ENCODE results near the gene GRIP1.

The GRIP1 gene

DNA sequence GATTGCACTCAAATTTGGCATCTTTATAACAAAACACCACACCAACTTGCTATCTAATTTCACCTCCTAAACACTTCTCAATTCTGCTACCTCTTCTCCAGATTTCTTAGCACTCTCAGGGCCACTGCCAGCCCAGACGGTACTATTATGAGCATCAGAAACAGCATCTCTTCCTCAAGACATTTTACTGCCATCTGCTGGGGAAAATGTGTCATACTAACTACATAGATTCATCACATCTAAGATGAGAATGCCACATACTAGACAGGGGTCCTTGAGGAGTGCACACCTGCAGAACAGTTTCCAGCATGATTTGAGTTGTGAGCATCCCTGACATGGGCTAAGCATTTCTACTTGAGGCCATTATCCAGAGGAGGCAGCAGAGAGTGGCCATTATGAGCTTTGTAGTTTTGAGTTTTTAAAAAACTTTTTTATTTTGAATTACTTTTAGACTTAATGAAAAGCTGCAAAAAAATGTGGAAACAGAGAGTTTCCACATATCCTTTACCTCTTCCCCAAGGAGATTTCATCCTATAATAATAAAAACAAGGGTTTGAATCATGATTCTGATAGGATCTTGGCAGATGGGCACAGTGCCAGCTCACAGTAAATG is 15.1 kb upstream of the GRIP1 start:
- no peak for DNase-seq (ENCODE audit: low spot score)

DNA sequence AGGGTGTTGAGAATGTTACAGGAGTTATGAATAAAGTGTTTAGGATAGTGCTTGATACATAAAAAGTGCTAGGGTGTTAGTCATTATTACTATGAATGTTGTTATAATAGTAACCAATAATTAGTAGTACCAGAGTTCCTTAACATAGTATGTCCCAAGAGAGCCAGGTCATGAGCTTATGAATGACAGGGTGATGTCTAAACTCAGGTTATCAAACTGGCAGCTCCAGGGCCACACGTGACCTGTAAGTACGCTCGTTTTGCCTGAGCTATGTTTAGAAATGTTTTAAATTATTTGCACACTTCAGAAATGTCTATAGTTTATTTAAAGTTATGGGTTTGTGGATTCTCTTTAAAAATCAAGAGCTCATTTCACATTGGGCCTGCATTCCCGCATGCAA is 14.1 kb upstream of the GRIP1 start:
- no peak for DNase-seq (ENCODE audit: low spot score)

DNA sequence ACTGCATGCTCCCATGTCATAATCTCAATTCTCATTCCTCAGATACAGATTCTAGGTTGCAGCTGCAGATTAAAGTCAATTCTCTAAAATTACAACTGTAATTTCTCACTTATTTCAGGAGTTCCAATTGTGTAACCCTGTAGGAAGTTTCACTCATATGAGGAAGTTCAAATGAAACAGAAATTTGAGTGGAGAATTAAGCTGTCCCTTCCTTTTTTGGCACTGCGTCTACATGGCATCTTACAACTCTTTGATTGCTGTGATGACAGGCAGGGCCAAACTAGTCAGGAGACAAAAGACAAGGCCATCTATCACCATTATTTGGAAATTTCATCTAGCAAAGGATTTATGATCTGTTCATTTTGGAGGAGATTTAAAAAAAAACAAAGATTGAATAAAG is 13.3 kb upstream of the GRIP1 start:
- no peak for DNase-seq (ENCODE audit: low spot score)

DNA sequence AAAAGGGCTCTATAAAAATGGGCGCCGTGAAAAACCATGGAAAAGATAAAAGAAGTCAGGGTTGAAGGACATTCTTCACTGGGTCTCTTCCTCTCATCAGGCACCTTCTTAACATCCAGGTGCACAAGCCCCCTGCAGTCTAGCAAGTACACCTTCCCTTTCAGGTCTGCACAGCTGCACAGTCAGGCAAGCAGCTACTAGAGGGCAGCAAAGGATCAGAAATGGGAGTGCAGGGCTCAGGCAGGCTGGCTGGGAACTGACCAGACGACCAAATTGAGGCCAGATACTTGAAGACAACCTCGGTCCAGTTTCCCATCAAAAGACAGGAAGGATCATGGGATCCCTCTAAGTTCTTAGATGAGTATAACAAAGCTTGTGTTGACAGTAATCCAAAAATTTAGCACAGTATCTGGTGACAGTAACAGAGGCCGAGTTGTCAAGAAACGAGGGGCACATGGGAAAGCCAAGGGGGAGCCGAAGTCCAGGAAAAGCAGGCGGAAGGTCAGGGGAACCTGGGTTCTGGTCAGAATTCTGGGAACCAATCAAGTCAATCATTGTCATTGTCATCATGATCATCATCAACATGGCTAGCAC is 10.1 kb upstream of the GRIP1 start:
- peak; percentile 77 for DNase-seq (ENCODE audit: low spot score)

DNA sequence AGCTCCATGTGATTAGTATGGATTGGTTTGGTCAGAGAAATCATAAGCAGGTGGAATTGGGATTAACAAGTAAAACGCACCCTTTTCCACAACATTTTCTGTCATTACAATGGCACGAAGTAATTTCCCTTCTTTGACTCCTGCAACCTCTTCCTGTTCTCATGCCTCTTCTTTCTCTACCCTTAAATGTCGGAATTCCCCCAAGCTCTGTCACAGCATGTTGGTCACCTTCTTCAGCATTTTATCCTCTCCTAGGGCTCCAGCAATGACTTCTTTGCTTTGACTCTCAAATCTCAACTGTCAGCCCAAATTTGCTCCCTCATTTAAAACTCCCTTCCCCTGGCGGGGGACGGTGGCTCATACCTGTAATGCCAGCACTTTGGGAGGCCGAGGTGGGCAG is 5.3 kb upstream of the GRIP1 start:
- no peak for DNase-seq (ENCODE audit: low spot score)

DNA sequence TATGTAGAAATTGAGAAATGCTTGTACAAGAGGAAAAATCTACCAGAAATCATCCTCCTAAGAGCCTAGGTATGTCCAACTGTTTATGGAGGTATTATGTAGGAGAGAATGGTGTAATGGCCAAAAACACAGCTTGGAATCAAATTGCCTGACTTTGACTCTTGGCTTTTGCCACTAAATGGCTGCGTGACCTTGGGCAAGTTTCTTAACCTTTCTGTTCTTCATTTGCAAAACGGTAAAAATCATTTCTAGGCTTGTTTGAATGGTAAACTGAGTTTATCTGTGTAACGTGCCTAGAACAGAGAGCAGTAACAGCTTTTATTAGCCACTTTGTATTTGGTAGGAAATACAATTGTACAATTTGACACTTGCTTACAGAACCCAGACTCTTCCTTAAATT is 4.9 kb upstream of the GRIP1 start:
- no peak for DNase-seq (ENCODE audit: low spot score)

DNA sequence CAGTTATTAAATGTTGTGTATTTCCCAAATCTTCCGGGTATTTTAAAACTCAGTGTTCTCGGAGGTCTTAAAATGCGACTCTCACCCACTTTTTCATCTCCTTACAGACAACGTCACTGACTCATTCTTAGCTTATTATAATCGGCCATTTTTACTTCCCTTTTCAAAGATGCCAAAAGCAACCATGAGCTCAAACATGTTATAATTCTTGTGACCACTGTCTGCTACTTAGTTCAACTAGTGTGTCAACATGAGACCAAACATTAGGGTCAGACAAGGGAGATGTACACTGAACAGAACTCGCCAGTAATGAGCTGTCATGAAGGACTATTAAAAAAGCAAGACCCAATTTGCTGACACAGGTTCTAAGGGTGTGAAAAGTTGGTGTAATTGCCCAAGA is 4.2 kb upstream of the GRIP1 start:
- no peak for DNase-seq (ENCODE audit: low spot score)

DNA sequence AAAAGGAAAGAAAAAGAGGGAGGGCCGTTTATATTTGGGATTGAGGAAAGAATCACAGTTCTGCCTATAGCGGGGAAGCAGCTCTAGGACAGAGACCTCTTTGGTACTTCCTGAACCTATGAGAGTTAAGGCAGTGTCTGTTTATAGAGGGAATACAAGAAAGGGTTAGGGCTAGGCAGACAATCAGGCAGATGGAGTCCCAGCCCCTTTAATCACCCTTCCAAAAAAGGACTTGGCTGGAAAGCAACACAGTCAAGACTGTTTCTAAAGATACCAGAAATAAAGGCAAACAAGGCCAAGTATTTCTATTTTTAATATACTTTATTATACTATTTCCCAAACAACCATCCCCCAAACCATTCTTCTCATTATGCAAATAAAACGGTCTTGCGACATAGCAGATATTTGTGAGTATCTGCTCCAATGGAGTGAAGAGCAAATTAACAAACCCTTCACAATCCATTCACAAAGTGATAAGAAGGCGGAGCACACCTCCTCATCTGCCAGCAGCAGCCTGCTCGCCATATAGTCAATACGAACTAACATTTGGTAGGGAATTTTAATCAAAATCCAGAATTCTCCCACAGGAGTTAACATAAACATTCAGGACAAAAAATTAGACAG is 697 bp upstream of the GRIP1 start:
- DNase-seq (ENCODE audit: low spot score) = no peak

DNA sequence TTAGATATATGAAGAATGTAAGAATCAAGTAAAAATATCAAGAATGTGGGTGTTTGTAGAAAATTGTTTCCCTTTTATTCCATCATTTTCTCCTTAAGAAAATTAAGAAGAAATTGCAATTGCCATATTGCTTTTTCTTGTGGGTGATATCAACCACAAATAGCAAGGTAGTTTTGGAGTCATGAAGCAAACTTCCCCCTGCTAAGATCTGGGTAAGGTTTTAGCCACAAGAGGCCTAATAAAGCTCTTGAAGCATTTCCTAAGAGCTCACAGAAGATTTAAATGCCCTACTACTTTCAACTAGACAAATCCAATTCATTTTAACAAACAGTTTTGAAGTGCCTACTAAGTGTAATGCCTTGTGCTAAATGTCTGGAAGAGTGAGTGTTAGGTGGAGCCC is 2.6 kb downstream of the GRIP1 start:
- DNase-seq (ENCODE audit: low spot score) = no peak

DNA sequence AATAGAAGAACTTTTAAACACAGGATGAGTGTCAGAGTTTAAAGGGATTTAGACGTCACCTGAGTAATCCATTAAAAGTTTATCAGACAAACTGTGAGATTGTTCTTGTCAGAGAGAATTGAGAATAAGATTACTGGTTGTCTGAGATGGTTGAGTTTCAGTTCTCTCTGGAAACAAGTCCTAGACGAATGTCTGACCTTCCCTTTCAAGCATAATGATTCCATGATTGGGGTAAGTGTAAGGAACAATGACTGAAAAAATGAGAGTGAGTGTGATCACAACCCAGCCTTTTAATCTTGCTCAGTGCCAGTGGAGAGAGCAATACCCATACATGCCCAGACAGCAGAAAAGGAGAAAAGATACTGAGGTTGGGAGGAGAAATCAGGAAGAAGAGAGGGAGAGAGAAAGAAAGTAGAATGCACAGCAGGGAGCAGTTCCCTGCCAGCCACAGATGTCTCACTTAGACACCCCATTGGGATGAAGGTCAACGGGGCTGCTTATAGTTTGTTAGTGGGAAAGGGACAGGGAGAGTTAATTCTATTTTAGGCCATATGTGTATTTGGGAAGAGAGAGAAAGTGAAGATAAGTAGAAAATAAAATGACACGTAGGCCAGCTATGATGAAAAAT is 4.3 kb downstream of the GRIP1 start:
- DNase-seq (ENCODE audit: low spot score) = no peak

DNA sequence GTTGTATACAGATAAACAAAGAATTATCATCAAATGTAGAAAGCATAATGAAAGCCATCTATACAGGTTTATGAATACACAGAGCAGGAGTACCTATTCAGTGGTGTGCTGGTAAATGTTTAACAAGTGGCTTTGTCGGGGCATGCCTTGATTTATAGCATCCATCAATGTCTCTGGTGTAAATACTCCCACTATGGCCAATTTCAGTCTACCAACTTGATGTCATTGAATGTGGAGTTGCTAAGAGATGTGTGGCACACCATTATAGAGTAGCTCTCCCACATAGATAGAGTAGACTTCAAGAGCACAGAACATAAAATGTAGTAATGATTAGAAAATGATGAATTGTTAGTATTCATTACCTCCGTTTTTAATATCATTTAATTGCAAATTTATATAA is 9.3 kb downstream of the GRIP1 start:
- DNase-seq (ENCODE audit: low spot score) = no peak

DNA sequence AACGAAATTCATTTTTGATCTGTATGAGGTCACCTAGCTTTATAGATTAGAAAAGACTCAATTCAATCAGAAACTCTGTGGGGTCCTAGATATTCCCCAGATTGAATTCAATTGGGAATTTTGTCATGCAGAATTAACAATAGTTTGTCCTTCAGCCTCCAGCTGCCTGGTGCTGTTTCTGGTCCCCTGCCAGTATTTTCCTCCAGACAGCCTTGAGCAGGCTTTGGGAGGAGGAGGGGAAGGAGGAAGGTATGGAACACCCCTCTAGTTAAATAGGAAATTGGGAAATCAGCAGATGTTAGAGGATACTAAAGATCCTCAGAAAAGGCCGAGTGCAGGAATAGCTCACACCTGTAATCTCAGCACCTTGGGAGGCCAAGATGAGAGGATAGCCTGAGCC is 10.6 kb downstream of the GRIP1 start:
- DNase-seq (ENCODE audit: low spot score) = no peak

DNA sequence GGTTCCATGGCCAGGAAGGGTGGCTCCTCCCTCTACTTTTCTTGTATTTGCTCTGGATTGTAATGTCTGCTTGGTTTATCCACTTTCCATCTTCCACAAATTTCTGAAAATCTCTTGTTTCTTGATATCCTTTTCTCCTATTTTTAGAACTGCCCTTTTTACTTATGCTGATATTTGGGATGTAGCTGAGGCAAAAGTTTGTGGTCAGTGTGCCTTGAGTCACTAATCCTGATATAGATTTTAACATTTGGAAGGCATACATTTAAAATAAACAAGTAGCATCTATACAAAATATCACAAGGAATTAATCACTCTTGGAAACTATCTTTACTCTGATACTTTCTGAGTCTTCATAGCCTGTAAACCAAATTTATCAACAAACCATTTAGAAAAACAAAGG is 11.0 kb downstream of the GRIP1 start:
- no peak for DNase-seq (ENCODE audit: low spot score)

DNA sequence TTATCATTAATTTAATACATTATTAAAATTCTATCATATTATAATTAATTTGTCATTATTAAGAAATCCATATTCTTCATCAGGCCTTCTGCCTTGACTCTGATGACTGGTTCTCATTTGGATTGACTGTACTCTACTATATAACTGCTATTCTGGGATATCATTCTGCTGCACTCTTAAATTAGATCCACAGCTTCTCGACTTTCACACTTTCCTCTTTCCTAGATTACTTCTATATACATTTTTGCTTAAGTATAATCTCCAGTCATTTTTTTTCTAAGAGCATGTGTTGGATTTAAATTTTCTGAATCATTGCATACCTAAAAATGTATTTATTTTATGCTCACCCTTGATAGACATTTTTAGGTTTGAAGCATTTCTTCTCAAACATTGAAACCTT is 12.4 kb downstream of the GRIP1 start:
- no peak for DNase-seq (ENCODE audit: low spot score)

DNA sequence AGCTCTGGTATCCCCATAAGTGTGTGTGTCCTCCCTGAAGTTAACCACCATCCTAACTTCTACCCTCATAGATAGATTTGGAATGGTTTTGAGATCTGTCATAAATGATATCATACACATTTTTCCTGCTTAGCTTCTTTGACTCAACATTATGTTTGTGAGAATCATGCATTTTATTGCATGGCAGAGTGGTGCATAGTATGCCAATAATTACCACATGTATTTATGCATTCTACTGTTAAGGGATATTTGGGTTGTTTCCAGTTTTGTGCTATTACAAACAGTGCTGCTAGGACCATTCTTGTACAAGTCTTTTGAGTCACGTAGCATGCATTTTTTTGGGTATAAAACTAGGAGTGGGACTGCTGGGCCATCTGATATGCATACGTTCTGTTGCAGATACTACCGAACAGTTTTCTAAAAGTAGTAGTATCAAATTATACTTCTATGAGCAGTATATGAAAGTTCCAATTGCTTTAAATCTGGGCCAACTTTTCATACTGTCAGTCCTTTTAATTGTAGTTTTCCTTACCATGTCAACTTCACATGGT is 13.4 kb downstream of the GRIP1 start:
- DNase-seq (ENCODE audit: low spot score) = no peak

DNA sequence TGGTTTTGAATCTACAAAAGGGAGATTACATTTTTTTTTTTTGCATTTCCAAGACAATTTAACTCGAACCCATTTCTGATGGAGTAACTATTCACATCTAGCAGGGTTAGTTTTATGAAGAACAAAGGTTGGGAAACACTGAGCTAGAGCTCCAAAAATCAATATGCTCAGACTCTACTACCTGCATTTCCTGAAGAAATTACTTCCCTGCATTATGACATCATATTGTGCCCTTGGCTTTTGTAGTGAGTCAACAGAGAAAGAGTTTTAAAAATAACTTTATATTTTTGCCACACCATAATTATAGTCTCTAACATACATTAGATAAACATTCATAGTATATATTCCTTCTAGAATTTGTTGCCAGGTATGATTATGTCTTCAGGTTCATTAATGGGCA is 14.8 kb downstream of the GRIP1 start:
- DNase-seq (ENCODE audit: low spot score) = no peak

DNA sequence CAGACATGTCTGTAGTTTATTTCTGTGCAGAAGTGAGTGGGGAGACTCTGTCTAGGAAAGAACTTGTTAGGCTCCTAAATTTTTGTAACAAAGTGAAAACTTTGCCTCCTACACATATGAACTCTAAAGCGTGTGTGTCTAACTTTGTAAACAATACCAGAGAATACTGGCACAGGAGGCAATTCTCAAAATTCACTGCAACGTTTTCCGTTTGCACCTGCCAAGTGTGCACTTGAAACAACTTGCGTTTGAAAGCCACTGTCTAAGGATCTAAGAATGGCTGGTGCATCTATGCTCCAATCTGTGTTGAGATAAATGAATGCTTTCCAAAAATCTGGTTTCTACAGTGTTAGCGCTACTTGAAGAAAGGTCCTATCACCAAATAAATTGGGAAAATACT is 15.3 kb downstream of the GRIP1 start:
- DNase-seq (ENCODE audit: low spot score) = no peak

DNA sequence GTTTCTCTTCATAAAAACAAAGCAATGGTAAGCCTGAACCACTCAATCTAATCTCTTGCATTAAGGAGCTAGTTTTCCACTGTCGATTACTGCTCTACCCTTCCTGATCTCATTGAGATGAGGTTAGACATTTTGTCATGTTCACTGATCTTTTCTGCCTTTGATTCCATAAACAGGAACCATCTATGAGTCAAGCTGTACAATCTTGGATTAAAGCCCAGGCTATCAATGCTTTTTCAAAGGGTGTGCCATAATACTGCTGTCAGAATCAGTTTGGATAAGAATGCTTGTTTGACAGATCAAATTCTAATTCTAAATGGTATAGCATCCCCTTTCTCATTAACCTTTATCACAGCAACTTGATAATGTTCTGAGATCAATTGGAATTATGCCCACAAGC is 16.1 kb downstream of the GRIP1 start:
- no peak for DNase-seq (ENCODE audit: low spot score)

DNA sequence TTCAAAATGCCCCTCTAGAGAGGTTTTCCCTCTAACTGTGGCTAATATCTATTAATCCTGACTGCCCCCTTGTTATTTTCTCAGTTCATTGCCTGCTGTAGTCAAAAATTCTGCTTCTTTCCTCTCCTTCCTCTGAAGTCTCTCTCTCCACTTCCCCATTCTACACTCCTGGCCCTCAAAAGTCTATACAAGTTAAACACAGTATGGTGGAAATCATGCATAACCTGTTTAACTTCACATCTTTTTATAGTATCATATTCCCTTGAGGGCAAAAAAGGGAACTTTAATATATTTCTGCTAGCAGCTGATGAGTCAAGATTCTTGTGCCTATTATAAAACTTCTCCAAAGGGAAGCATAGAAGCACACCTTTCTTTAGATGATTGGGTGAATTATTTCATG is 16.7 kb downstream of the GRIP1 start:
- no peak for DNase-seq (ENCODE audit: low spot score)

DNA sequence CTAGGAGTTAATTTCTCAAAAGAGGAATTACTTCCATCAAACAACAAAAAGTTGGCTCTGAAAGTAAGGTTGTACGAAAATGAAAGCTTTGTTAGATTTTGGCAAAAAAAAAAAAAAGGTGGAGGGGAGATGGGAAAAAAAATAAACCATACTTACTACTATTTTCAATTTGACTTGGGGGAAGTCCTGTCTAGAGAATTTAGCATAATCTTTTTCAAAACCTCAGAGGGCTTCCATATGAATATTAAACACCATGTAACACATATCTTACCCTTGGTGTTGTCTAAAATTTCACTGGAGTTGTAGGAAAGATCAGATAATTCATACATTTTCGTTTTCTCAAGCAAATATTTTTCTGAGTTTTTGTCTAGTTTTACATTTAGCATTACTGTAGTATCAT is 17.5 kb downstream of the GRIP1 start:
- DNase-seq (ENCODE audit: low spot score) = no peak

DNA sequence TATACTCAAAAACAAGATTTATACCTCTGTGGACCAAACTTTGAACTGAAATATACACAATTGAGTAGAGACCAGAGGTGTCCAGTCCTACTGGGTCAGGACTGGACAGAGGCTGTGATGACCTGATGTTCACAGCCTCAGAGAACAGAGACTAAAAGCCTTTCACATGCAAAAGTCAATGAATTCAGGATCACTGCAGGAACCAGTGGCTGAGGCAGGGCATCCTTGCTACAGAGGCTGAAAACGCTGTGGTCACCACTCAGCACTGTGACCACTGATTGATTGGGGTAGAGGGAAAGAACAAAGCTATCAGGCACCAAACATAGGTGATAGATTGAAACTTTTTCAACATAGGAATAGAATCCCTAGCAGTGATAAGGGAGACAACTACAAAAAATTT is 25.1 kb downstream of the GRIP1 start:
- DNase-seq (ENCODE audit: low spot score) = no peak

DNA sequence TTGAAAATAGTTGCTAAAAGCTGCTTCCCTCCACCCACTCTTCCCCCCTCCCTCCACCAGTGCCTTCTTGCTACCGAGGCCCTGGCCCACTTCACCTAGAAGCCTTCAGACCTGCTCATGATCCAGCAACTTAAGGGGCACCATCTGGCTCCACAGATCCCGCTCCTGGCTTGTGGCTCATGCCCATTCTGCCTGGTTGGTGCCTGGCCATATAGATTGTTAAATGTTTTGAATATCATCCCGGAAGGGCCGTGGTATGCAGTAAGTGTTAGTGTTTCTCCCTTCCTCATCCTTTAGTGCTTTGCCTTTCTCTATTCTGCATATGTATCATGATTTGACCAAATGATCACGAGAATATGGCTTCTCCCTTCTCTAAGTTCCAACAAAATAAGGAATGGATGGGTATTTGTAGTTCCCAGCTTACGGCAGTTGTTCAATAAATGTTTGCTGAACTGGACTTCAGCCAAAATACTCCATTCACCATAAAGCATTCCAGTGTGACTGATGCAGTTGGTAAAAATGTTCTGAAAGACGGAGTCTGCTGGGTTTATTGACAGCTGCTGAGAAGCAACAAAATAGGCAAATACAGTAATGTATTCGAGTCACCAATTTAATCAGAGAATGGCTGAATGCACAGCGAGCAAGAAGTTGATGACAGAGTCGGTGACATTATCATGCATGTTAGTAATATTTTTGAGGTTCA is 30.7 kb downstream of the GRIP1 start:
- DNase-seq (ENCODE audit: low spot score) = no peak

Measured in ecto neural progenitor cell (in vitro differentiated cells).